ENCODE results near the gene AACS.

Gene AACS

GRCh38 chr12:125098676-125099408, 33.6 kb downstream of the AACS start:
- Histone ChIP-seq H3K36me3 (ENCODE audit: insufficient read depth, insufficient read length, low read length) (peaks cover 37% of the 10 kb centered on the region), H3K9me3 (ENCODE audit: insufficient read depth, low read length) (no peaks in the 10 kb centered on the region), H3K4me3 (ENCODE audit: insufficient read length, low read depth) (no peak overlapping the region), H3K27me3 (ENCODE audit: insufficient read depth, insufficient read length) (no peaks in the 10 kb centered on the region), H3K9ac (ENCODE audit: insufficient read length, low read depth) (no peak overlapping the region), H3K4me1 (ENCODE audit: insufficient read depth, insufficient read length) (no peaks in the 10 kb centered on the region)
- DNase-seq (ENCODE audit: low read depth, low spot score), result no peak
- TF ChIP-seq ZNF274 (IDR thresholded peaks at IDR 0.05; ENCODE audit: low read depth, low read length), result no peak
- TF ChIP-seq YY1 (IDR thresholded peaks at IDR 0.05; ENCODE audit: insufficient read depth, insufficient read length), result no peak
- TF ChIP-seq SUZ12 (IDR thresholded peaks at IDR 0.05; ENCODE audit: extremely low read depth, insufficient read depth, insufficient read length), result no peak

GRCh38 chr12:125099409-125099782, 34.2 kb downstream of the AACS start:
- TF ChIP-seq YY1 (IDR thresholded peaks at IDR 0.05; ENCODE audit: insufficient read depth, insufficient read length) (no peak), SUZ12 (IDR thresholded peaks at IDR 0.05; ENCODE audit: extremely low read depth, insufficient read depth, insufficient read length) (no peak), ZNF274 (IDR thresholded peaks at IDR 0.05; ENCODE audit: low read depth, low read length) (no peak)
- Histone ChIP-seq H3K4me1 (ENCODE audit: insufficient read depth, insufficient read length) (no peaks in the 10 kb centered on the region), H3K9me3 (ENCODE audit: insufficient read depth, low read length) (no peaks in the 10 kb centered on the region), H3K36me3 (ENCODE audit: insufficient read depth, insufficient read length, low read length) (peaks cover 38% of the 10 kb centered on the region), H3K9ac (ENCODE audit: insufficient read length, low read depth) (no peak overlapping the region), H3K4me3 (ENCODE audit: insufficient read length, low read depth) (no peak overlapping the region), H3K27me3 (ENCODE audit: insufficient read depth, insufficient read length) (no peaks in the 10 kb centered on the region)
- DNase-seq (ENCODE audit: low read depth, low spot score), result no peak

- Histone ChIP-seq H3K9ac (ENCODE audit: insufficient read length, low read depth) (no peak overlapping the region), H3K27me3 (ENCODE audit: insufficient read depth, insufficient read length) (no peaks in the 10 kb centered on the region), H3K4me1 (ENCODE audit: insufficient read depth, insufficient read length) (no peaks in the 10 kb centered on the region), H3K9me3 (ENCODE audit: insufficient read depth, low read length) (no peaks in the 10 kb centered on the region), H3K4me3 (ENCODE audit: insufficient read length, low read depth) (no peak overlapping the region), H3K36me3 (ENCODE audit: insufficient read depth, insufficient read length, low read length) (peaks cover 42% of the 10 kb centered on the region)
- TF ChIP-seq SUZ12 (IDR thresholded peaks at IDR 0.05; ENCODE audit: extremely low read depth, insufficient read depth, insufficient read length), result no peak
- TF ChIP-seq YY1 (IDR thresholded peaks at IDR 0.05; ENCODE audit: insufficient read depth, insufficient read length), result no peak
- no peak for TF ChIP-seq ZNF274 (IDR thresholded peaks at IDR 0.05; ENCODE audit: low read depth, low read length)
- no peak for DNase-seq (ENCODE audit: low read depth, low spot score)
Observed at GRCh38 chr12:125100551-125101434, 35.6 kb downstream of the AACS start.

GRCh38 chr12:125104982-125105381, 39.7 kb downstream of the AACS start:
- TF ChIP-seq SUZ12 (IDR thresholded peaks at IDR 0.05; ENCODE audit: extremely low read depth, insufficient read depth, insufficient read length) (no peak), ZNF274 (IDR thresholded peaks at IDR 0.05; ENCODE audit: low read depth, low read length) (no peak), YY1 (IDR thresholded peaks at IDR 0.05; ENCODE audit: insufficient read depth, insufficient read length) (no peak)
- H3K4me3 ChIP-seq (ENCODE audit: insufficient read length, low read depth), result no peak overlapping the region
- no peaks in the 10 kb centered on the region for H3K27me3 ChIP-seq (ENCODE audit: insufficient read depth, insufficient read length)
- no peaks in the 10 kb centered on the region for H3K9me3 ChIP-seq (ENCODE audit: insufficient read depth, low read length)
- no peak overlapping the region for H3K9ac ChIP-seq (ENCODE audit: insufficient read length, low read depth)
- no peak for DNase-seq (ENCODE audit: low read depth, low spot score)
- peaks cover 70% of the 10 kb centered on the region for H3K36me3 ChIP-seq (ENCODE audit: insufficient read depth, insufficient read length, low read length)
- H3K4me1 ChIP-seq (ENCODE audit: insufficient read depth, insufficient read length), result no peaks in the 10 kb centered on the region

GRCh38 chr12:125105600-125105999, 40.4 kb downstream of the AACS start:
- no peak for DNase-seq (ENCODE audit: low read depth, low spot score)
- no peaks in the 10 kb centered on the region for H3K4me1 ChIP-seq (ENCODE audit: insufficient read depth, insufficient read length)
- no peak for TF ChIP-seq ZNF274 (IDR thresholded peaks at IDR 0.05; ENCODE audit: low read depth, low read length)
- TF ChIP-seq SUZ12 (IDR thresholded peaks at IDR 0.05; ENCODE audit: extremely low read depth, insufficient read depth, insufficient read length), result no peak
- TF ChIP-seq YY1 (IDR thresholded peaks at IDR 0.05; ENCODE audit: insufficient read depth, insufficient read length), result no peak
- peaks cover 73% of the 10 kb centered on the region for H3K36me3 ChIP-seq (ENCODE audit: insufficient read depth, insufficient read length, low read length)
- H3K9me3 ChIP-seq (ENCODE audit: insufficient read depth, low read length), result no peaks in the 10 kb centered on the region
- no peaks in the 10 kb centered on the region for H3K27me3 ChIP-seq (ENCODE audit: insufficient read depth, insufficient read length)
- no peak overlapping the region for H3K4me3 ChIP-seq (ENCODE audit: insufficient read length, low read depth)
- H3K9ac ChIP-seq (ENCODE audit: insufficient read length, low read depth), result no peak overlapping the region

- no peak for DNase-seq (ENCODE audit: low read depth, low spot score)
- H3K9me3 ChIP-seq (ENCODE audit: insufficient read depth, low read length), result no peaks in the 10 kb centered on the region
- H3K4me1 ChIP-seq (ENCODE audit: insufficient read depth, insufficient read length), result peaks cover 11% of the 10 kb centered on the region
- H3K4me3 ChIP-seq (ENCODE audit: insufficient read length, low read depth), result no peak overlapping the region
- no peak overlapping the region for H3K9ac ChIP-seq (ENCODE audit: insufficient read length, low read depth)
- no peaks in the 10 kb centered on the region for H3K27me3 ChIP-seq (ENCODE audit: insufficient read depth, insufficient read length)
- TF ChIP-seq YY1 (IDR thresholded peaks at IDR 0.05; ENCODE audit: insufficient read depth, insufficient read length) (no peak), ZNF274 (IDR thresholded peaks at IDR 0.05; ENCODE audit: low read depth, low read length) (no peak), SUZ12 (IDR thresholded peaks at IDR 0.05; ENCODE audit: extremely low read depth, insufficient read depth, insufficient read length) (no peak)
- H3K36me3 ChIP-seq (ENCODE audit: insufficient read depth, insufficient read length, low read length), result peaks cover 55% of the 10 kb centered on the region
Observed at GRCh38 chr12:125110641-125111360, 45.6 kb downstream of the AACS start.

Data from NT2/D1 (cell line).